ENCODE results near the gene HSPG2.
"Not testable (repeated sequence)": the region's sequence is repeated elsewhere in the genome, so short reads cannot be mapped to it uniquely, and the experiment has no call there.

Gene HSPG2

DNA sequence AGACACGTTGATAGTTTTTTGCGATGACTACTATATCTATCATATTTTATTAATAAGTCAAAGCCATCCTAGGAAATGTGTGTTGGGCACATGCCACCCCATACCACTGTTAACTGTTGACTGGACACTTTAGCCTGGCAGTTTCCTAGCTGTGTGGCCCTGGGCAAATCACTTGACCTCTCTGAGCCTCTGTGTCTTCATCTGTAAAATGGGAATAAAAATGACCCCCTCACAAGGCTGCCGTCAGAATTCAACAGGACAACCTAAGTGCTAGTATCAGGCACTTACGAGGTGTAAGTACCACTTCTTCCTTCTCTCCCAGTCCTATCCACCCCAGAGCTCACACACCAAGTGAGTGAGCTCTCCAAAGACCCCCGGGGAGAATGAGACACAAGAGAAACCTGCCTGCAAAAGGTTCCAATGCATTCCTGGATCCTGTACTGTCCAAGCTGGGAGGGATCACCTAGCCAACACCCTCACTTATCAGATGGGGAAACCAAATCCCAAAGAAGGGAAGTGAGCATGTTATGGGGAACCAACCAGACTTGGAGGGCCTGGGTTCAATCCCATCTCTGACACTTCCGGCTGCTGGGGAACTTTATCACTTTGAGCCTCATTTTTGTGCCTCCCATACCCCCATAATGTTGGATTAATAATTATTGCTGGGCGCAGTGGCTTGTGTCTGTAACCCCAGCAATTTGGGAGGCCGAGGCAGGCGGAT is 24.9 kb downstream of the HSPG2 start:
- DNase-seq, result no peak

DNA sequence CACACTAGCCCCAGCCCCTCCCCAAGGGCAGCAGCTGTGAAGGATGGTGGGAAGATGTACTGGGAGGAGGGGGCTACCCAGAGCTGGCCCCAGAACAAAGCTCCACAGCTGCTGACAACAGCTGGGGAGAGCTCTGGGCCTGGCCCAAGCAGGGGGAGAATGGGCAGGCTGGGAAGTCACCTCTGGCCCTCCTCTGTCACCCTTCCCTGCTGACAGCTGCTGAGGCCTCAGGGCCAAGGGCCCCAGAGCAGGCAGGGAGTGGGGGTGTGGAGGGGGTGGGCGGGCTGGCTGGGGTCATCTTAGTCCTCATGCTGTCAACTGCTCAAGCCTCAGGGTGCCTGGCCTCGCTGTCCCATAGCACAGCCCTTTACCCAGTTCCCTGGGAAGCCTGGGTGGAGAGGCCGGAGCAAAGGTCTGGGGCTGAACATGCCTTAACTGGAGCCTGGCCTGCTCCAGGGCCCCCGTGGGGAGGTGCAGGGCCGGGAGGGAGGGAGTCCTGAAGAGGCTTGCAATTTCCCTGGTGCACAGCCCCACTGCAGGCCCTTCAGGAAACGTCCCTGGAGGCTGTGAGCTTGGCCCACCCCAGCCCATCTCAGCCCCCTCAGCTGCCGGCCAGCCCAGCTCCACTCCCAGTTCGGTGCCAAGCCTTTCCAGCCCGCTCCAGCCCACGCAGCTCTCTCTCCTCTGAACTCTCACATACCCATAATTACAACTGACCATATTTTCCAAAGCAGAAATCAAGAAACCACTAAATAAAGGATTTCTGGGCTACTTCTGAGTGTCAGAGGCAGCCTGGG is 25.7 kb downstream of the HSPG2 start:
- no peak for DNase-seq

DNA sequence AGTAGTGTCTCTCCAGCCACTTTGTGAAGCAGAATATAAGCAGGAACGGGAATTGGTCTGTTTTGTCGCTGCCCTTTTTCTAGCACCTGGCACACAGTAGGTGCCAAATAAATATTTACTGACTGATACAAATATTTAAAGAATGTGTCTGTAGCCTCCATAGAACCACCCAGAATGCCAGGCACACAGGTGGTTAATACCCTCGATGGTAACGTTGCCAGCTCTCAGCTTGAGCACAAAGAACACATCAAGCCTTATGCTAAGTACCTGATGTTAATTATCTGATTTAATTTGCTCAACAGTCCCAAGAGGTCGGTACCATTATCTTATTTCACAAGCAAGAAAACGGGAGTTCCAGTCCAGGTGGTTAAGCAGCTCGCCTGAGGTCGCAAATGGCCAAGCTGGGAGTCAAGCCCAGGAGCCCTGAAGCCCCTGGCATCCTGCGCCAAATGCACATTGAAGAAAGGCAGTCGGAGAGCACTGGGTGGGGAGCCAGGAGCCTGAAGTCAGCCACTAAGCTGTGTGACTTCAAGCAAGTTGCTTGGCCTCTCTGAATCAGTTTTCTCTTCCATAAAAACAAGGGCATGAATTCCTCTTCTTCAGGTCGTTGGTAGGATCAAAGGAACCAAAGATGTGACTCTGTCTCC is 26.4 kb downstream of the HSPG2 start:
- no peak for DNase-seq

DNA sequence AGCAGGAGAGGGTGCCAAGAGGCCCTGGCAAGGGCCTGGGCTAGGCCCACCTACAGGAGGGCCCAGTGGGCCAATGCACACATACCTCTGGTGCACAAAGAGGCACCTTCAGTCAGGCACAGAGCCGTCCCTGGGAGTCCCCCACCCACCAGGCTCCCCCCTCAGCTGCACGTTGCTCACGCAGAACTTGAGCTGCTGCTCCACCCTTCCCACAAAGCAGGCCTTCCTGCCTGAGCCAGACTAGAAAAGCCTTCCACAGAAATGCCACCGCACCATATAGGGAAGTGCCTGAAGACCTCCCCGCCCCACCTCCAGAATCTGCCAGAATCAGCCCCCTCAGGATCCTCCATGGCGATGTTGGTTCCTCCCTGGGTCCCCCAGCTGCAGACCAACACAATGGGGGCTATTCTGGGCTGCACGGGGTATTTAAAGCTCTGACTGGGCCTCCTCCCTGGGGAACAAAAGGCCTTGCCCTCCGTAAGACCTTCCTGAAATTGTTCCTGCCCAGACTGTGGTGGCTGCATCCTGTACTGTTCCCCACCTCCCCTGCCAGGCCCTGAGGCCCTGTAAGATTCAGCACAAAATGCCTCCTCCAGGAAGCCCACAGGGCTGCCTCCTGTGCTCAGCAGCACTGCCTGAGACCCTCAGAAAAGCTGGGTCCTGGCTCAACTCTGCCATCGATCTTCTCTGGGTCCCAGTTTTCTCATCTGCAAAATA is 27.2 kb downstream of the HSPG2 start:
- DNase-seq, result peak; percentile 56 to 61

DNA sequence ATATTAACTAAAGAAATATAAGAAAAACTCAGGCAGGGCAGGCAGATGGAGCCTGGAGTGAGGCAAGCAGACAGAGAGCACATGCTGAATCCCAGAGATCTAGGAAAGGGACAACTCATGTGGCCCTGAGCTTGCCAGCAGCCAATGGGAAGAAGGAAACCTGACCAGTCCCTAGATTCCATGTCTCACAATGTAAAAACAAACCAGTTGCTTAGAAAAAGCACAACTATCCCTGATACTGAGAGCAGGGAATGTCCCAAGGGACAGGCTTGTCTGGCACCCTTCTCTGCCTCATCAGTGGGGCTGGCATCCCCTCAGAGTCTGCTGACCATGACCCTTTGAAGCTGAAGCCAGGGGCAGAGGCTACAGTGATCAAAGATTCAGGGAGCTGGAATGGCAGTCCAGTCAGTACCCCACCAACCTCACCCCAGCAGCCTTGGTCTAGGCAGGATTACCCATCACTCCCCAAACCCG is 27.8 kb downstream of the HSPG2 start:
- no peak for DNase-seq

DNA sequence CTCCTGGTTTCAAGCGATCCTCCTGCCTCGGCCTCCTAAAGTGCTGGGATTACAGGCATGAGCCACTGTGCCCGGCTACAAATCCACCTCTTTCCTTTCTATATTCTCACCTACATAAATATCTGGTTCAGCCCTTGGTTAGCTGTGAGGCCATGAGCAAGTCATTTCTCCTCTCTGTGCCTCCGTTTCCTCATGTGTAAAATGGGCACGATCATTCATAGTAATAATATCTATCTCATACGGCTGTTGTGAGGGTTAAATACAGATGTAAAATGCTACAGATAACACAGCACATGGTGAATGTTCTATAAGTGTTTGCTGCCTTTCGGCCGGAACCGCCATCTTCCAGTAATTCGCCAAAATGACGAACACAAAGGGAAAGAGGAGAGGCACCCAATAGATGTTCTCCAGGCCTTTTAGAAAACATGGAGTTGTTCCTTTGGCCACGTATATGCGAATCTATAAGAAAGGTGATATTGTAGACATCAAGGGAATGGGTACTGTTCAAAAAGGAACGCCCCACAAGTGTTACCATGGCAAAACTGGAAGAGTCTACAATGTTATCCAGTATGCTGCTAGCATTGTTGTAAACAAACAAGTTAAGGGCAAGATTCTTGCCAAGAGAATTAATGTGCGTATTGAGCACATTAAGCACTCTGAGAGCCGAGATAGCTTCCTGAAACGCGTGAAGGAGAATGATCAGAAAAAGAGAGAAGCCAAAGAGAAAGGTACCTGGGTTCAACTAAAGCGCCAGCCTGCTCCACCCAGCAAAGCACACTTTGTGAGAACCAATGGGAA is 29.2 kb downstream of the HSPG2 start:
- not testable (repeated sequence) for DNase-seq

DNA sequence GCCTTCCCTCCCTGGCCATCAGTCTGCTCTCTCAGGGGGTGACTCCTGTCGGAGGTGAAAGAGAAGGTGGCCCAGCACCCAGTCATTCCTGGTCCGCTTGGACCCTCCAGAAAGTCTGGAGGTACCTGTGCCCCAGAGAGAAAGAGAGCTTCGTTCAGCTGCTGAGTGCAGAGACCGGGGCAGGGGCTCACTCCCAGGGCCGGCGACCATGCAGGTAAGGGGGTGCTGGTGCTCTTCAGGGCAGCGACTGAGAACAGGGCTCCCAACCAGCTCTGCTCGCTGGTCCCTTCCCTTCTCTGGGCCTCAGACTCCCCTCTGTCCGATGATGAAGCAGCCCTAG is 30.1 kb downstream of the HSPG2 start:
- no peak for DNase-seq

DNA sequence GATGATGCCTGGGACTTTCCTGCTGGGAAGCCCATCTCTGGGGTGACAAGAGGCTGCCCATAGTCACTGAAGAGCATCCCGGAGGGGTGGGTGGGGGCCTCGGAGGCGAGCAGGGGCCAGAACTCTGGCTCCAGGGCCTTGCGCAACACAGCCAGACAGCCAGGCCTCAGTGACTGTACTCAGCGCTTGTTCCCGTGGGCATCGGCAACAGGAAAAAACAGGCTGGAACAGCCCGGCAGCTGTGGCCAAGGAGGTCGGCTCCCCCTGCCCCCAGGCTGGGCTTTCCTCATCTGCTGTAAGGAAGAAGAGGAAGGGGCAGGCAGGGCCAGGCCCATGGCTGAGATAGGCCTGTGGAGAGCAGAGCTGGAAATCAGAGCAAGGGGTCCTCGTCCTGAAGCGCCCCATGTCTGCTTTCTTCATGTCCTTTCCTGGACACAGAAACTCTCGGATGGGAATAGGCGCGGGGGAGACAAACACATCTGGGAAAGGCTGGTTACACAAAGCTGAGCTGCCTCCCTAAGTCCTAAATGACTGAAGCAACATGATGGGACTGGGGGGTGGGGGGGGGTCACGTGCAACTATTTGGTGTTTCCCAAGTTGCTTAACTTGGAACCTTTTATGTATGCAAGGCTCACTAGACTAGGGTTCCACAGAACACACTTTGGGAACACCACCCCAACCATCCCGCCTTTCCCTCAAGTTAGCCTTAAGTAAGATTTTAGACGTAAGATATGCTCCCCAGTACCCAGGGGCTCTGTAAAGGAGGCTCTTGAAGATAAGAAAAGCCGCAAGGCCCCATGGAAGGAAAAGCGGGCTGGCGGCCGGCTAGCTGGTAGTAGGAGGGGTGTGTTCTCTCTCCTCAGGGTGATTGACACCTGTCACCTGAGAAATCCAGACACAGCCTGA is 30.7 kb downstream of the HSPG2 start:
- no peak for DNase-seq

DNA sequence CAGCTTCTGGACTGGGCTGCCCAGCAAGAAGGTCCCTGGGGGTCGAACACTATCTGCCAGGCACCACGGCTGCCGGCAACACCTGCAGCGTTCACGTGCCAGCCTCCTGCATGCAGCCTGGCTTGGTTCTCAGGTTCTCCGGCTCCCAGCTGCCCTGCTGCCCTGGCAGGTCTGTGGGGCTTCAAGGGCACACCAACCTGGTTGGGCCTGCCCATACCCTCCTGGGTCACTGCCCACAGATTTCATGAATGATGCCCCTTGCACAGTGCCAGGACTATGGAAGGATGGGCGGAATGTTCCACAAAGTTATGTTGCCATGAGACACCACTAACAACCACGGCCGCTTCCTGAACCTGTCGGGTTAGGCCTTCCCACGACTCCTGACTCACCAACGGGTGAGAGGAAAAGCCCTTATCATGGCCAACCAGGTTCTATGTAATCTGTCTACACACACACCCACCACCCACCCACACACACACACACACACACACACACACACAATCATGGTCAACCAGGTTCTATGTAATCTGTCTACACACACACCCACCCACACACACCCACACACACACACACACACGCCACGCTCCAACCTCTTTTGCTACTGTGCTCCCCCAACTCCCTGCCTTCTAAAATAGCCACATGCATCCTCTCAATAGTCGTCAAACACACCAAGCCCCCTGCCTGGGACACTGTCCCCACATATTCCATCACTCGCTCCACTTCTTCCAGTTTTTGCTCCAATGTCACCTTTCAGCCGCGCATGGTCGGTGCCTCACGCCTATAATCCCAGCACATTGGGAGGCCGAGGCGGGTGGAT is 32.2 kb downstream of the HSPG2 start:
- DNase-seq, result peak; percentile 21 to 41

DNA sequence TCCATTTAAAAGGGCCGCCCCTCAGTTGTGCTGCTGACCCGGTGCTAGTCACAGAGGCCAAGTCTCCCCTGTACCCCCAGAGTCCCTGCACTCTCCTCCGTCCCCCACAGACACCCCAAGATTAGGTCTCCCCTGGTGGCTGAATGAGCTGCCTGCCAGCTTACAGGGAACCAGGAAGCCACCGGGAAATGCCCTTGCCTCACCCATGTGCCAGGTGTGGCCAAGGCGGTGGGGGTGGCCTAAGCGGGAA is 32.7 kb downstream of the HSPG2 start:
- DNase-seq, result no peak

DNA sequence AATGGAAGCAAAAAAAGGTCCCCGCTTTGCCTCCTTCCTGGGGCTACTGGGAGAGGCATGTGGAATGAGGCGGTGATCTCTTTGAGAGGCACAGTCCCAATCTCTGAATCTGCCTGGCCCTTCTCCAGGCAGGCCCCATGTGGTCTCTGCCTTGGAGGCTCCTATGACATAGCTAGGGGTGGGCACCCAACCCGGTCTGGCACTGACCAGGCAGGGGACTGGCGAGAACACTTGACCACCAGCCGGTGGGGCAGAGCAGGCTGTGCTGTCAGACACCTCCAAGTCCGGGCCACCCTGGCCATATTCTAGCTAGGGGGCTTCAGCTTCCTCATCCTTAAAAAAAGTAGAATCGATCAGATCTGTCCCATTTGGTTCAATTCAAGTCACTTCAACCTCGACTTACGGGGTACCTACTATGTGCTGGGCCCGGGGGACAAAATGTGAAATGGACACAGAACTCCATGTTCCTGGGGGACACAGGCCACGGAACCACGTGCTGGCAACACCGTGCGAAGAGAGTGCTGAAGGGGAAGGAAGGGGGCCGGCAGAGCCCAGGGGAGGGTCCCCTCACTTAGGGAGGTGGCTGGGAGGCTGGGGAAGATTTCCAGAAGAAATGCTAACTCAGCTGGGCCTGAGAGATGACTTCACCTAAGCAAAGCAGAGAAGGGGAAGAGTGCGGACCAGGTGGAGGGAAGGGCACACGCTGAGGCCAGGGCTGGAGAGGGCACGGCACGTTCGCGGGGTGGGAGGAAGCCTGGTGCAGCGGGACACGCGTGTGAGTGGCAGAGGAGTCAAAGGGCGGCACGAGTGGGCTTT is 33.3 kb downstream of the HSPG2 start:
- DNase-seq, result no peak

DNA sequence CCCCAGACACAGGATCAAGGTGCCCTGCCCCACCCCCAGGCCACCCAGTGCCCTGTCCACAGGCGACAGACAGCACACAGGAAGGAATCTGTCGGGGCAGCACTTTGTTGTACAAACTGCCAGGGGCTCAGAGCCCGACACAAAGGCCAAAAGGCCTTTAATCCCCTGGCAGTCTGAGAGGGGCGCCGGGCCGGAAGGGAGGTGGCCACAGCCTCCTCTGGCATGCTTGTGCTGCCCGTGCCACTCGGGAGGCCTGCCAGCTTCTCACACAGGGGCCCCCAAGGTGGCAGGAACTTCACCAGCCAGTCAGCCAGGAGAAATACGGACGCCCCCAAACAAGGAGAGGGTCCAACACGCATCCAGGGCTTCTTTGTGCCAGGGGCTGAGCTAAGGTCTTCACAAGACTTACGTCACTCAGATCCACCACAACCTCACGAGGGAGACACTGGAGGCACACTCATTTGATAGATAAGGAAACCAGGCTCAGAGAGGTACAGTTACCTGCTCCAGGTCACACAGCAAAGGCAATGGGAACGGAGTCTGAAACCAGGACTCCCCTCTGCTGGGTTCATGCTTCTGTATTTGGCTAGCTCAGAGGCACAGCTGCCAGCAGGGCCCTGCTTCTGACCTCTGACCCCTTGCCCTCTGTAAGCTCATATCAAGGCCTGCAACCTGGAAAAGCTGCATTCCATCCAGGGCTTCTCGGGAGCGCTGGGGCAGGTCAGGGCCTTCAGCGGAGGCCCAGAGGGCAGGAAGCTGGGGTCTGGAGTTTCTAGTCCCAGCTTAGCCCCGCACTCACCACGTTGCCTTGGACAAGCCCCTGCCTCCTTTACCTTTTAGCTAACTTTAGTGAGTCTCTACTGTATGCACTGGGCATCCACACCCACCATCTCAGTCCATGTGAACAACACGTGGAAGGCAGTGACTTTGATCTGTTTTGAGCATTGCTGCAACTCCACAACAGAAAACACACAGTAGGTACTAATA is 34.8 kb downstream of the HSPG2 start:
- no peak for DNase-seq

DNA sequence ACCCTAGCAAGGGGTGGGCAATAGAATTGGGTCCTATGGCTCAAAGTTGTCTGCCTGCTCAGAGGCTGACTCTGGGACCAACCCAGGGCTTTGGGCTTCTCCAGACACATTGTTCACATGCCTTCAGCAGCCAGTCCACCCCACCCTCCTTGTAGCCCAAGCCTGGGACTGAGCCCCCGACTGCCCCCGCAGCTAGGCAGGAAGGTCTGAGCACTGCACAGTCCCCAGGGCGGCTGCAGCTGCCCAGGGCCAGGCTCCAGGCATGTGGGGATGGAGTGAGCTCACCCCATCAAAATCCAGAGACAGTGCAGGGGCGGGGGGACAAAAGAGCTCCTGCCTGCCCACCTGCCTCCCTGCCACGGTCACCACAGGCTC is 35.6 kb downstream of the HSPG2 start:
- DNase-seq, result no peak

DNA sequence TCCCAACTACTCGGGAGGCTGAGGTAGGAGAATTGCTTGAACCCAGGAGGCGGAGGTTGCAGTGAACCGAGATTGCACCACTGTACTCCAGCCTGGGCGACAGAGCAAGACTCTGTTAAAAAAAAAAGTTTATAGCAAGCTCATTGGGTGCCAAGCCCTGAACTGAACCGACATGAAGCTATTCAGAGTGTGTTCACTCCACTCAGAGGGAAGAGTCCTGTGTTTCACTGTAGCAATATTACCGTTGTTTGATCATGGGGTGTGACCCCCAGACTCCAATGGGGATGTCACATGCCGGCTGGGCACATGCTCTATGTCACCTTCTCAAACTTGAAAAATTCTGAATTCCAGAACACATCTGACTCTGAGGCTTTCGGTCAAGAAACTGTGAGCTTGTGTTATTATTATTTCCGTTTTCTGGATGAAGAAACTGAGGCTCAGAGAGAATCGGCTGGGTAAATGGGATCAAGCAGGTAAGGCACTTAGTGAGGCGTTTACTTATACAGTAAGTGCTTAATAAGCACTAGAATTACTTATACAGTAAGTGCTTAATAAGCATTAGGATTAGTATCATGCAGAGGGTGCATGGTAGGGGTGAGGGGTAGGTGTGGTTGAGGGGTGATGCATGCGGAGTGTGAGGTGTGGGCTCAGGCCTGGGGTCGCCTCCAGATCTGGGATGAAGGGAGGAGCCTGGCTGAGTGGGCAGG is 36.2 kb downstream of the HSPG2 start:
- DNase-seq, result no peak

DNA sequence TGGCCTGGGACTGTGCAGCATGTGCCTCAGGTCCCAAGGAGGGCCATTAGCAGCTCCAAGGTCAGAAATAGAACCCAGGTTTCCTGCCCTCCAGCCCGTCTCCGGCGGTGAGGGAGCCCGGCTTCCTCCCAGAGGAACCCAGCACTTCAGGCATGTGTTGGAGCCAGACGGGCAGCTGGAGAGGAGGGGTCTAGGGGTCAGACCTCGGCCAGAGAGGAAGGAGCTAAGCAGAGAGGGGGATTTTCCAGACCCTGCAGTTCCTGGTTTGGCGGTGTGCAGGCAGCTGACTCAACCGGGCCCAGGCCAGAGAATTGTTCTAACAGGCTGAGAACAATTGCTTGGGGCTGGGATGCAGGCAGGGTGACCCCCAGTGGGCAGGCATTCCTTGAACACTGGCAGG is 37.1 kb downstream of the HSPG2 start:
- no peak for DNase-seq

DNA sequence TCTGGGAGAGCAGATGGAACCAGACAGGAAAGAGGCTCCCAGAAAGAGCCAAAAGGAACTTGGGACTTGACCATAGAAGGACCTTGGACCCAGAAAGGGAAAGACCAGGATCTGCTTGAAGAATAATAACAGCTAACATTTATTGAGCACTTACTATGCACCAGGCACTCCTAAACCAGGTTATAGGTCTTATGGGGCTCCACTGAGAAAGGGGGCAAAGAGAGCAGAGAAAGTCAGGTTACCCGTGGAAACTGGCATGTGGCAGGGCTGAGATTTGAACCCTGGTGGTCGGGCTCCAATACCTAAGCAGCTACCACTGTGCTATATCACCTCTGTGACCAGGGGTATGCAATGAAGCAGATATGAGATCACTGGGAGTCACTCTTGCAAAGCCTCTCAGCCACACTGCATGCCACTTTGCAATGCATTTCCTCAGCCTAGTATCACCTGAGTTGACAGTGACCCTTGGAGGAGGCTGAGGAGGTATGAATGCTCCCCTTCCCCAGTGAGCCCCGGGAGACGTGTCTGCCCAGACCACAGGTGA is 37.8 kb downstream of the HSPG2 start:
- no peak for DNase-seq

DNA sequence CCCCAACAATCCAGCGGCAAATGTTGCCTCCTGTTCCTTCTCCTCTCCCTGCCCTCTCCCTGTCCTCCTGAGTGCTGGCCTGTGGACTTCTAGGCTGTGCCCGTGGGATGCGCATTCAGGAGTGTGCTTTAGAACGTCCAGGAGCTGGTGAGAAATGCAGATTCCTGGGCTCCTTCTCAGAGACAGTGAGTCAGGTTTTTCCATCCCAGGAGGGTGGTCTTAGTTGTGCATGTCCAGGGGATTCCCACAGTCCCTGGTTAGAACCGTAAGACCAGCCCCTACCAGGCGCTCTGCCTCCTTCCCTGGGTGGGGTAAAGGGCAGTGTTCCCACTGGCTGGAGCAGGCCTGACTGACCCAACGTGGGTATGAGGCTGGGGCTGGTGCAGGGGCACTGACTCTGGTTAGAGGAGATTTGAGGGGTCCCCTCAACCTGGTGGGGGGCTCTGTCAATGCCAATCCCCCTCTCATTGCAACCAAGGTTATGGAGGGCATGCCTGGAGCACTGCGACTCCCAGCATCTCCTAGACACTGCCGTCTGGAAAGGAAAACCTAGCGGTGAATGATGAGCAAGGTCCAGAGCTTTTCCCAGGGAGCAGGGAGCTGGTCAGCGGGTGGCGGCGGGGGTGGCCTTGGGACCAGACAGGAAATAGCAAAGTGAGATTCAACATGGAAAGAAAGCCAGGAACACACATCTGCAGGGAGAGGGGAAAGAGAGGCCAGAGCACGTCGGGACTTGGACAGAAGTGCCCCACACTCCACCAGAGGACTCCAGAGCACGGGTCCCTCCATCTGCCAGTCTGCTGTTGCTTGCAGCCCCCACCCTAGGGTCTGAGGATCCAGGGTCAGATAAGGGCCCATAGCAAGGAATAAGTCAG is 38.5 kb downstream of the HSPG2 start:
- no peak for DNase-seq

Measured in activated CD4-positive, alpha-beta T cell treated with anti-CD3 and anti-CD28 coated beads, Interleukin-2, amount 50 U/mL, for 48 hours (primary cell).